G401 (cell line): ENCODE data around the gene SYT9. TPM values are rescaled to one million over a fixed set of nuclear protein-coding genes. Genes with fewer than 3 reads are reported as not detected.

Experiments used
- DNase-seq: peaks from one replicate; pipeline ENCODE4 v3.0.0-alpha.2; 2015; ENCODE audit warnings: low spot score
- in situ Hi-C: cut with HindIII; loops from 2 replicates; pipeline ENCODE4 v1.10.0; 2016; ENCODE audit warnings: low sequenced_read_pairs, mixed read lengths
- total RNA-seq: library from RNA; depleted of rRNA; stranded (reverse); fragments of >200 nt; shearing (Covaris generic); gene quantifications from 2 replicates; pipeline ENCODE4 v1.2.3, GENCODE V29; 2014

The SYT9 gene
- total RNA-seq, 1 experiment from 2014 or later = 1.3 TPM

- in situ Hi-C loops = no loop called here
- DNase-seq = no peak
Measured at GRCh38 chr11:7270233-7270865, 18.6 kb downstream of the SYT9 start.

DNA sequence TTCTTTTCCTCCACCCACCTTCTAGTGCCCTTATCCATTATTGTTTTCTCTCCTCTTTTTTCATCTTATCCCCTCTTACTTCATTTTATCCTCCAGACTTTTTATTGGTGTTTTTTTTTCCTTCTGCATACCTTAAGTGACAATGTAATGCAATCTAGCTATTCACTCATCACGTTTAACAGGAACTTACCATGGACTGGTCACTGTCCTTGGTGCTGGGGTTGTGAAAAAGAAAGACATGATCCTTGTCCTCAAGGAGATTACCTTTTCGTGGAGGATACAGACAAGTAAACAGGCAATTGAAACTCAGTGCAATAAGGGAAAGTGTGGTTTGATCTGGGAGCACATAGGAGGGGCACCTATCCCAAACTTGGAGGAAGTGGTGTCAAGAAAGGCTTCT is 20.7 kb downstream of the SYT9 start:
- in situ Hi-C loops = no loop called here
- no peak for DNase-seq

GRCh38 chr11:7275133-7275532 is 23.4 kb downstream of the SYT9 start:
- in situ Hi-C loops = no loop called here
- no peak for DNase-seq

- in situ Hi-C loops = no loop called here
- DNase-seq = no peak
Measured at GRCh38 chr11:7278314-7278917, 26.7 kb downstream of the SYT9 start.

DNA sequence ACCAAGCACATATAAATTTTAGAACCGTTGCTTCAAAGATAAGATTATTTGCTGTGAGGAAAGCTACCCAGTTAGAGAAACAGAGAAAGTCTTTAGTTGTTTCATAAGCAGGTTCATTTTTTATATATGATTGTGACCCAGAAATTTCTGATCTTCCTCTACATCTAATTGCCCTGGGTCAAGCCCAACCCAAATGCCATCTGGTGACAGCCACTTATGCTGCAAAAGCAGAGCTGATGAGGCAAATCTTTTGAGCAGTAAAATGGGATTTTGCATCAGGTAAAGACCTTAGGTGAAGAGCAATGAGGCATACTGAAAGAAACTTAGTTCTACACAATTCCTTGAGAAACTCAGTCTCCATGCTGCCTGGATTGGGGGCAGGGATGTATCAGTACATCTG is 28.0 kb downstream of the SYT9 start:
- in situ Hi-C loops = no loop called here
- DNase-seq = peak; percentile 69

GRCh38 chr11:7281079-7281478 is 29.4 kb downstream of the SYT9 start:
- peak; percentile 50 for DNase-seq
- in situ Hi-C loops = no loop called here

GRCh38 chr11:7281809-7282208 is 30.1 kb downstream of the SYT9 start:
- in situ Hi-C loops = no loop called here
- DNase-seq = no peak

GRCh38 chr11:7286178-7286577 is 34.5 kb downstream of the SYT9 start:
- no peak for DNase-seq
- in situ Hi-C loops = no loop called here

DNA sequence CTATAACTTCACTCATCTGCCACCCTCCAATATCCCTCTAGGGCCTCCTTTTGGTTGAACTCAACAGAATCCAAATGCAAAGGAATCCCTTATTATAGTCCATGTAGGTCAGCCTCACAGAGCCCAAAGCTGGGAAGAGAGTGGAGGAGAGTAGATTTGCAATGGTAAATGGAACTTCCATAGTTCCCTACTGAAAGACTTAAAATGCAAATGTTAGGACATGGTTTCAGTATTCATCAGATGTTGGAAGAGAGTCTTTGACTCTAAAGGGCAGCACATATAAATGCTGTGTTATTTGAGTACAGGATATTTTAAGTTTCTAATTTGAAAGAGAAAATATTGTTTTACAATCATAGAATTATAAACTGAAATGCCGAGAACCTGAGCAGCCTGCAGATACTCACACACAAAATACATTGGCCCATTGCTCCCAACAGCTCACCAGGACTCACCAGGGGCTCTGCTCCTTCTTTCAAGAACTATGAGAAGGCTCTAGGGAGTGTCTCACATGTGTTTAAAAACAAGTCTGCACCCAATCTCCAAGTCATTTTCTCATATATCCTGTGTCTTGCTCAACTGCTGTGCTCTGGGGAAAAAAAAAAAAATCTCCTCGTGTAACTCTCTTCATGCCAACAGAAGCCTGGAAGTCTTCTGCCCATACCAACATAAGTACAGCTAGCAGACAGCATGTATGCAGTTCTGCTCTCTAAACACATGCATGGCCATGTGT is 39.6 kb downstream of the SYT9 start:
- DNase-seq = no peak
- in situ Hi-C loops = no loop called here

DNA sequence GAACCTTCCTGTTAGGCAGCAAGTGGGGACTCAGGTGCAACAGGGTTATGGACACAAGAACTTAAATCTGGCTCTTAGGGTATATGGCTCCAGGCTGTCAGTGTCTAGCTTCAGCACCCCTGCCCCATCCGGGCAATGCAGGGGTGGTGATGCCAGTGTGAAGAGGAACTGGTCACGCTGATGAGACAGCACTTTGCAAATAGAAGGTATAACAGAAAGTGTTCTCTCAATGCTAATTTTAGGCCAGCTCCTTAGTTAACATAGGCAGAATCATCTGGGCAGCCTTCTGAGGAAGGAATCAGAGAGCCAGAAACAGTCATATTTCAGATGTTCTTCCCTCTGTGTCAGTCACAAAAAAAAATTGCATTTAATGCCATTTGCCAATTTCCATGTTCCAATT is 41.2 kb downstream of the SYT9 start:
- in situ Hi-C loops = no loop called here

GRCh38 chr11:7299393-7299792 is 47.7 kb downstream of the SYT9 start:
- in situ Hi-C loops = no loop called here
- DNase-seq = no peak

More for the DNA sequence above, 41.2 kb downstream of the SYT9 start:
- no peak for DNase-seq

GRCh38 chr11:7300281-7300680 is 48.6 kb downstream of the SYT9 start:
- DNase-seq = no peak
- in situ Hi-C loops = loop anchor here (25.0 kb wide), 1 partner anchor 138 kb away; no protein-coding TSS in a partner anchor

GRCh38 chr11:7303146-7303545 is 51.4 kb downstream of the SYT9 start:
- DNase-seq = no peak
- in situ Hi-C loops = loop anchor here (25.0 kb wide), 1 partner anchor 141 kb away; no protein-coding TSS in a partner anchor

DNA sequence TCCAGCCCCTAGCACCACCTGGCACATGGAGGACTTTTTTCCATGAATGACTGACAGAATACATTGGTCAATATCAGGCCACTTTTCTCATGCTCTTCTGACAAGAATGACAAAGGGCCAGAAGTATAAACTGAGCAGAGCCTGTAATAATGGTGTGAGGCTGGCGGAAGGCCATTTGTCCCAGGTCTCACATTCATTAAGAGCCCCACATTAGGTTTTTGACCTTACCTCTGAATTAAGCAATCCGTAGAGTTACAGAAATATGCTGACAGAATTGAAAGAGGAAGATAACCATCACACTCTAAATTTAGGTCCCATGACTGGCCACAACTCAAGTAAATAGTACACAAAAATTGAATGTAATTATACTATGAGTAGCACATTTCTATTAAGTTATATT is 55.2 kb downstream of the SYT9 start:
- DNase-seq = no peak
- in situ Hi-C loops = loop anchor here (25.0 kb wide), 1 partner anchor 145 kb away; no protein-coding TSS in a partner anchor

DNA sequence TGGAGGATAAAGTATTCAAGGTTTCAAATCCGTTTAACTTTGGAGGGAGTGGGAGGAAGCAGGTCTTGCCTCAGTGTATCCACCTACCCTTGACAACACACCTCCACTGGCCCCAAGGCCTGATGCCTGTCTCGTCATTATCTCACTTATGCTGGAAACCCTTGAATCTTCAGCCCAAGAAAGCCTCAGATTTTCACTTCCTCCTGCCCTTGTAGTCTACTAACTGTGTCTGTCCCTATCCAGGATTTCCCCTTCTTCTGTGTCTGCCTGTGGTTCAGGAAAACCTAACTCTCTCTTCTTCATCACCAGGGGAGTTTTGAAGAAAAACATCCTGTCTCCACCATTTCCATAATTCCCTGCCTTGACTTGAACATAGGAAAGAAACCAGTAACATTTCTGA is 56.1 kb downstream of the SYT9 start:
- in situ Hi-C loops = loop anchor here (25.0 kb wide), 1 partner anchor 146 kb away; no protein-coding TSS in a partner anchor
- no peak for DNase-seq

- DNase-seq = no peak
- in situ Hi-C loops = loop anchor here (25.0 kb wide), 1 partner anchor 150 kb away; no protein-coding TSS in a partner anchor
Measured at GRCh38 chr11:7311903-7312302, 60.2 kb downstream of the SYT9 start.

GRCh38 chr11:7314811-7315604 is 63.3 kb downstream of the SYT9 start:
- in situ Hi-C loops = loop anchor here (25.0 kb wide), 1 partner anchor 153 kb away; no protein-coding TSS in a partner anchor
- peak; percentile 65 for DNase-seq

- in situ Hi-C loops = loop anchor here (25.0 kb wide), 1 partner anchor 157 kb away; no protein-coding TSS in a partner anchor
Measured at GRCh38 chr11:7319501-7319900, 67.8 kb downstream of the SYT9 start.

DNA sequence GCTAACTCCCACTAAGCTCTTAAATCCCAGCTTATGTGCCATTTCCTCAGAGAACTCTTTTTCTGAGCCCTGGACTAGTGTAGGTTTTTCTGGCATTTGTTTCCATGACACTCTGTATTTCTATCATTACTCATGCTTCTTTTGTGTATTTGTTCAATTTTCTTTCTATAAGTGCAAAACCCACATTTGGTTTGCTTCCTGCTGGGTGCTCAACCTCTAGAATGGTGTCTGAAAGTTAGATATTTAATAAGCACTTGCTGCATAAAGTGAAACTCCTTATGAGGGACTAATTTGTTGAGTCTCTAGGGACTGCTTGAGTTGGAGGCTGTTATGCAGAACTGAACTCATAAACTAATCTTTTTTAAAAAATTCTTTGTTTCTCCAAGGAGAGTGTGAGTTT is 68.6 kb downstream of the SYT9 start:
- DNase-seq = no peak
- in situ Hi-C loops = loop anchor here (25.0 kb wide), 1 partner anchor 158 kb away; no protein-coding TSS in a partner anchor

More at GRCh38 chr11:7319501-7319900, 67.8 kb downstream of the SYT9 start:
- no peak for DNase-seq
